ENCODE measurements around the gene ATF6. TPM values are rescaled to one million over a fixed set of nuclear protein-coding genes. Genes with fewer than 3 reads are reported as not detected.
"Not testable (repeated sequence)": the region's sequence is repeated elsewhere in the genome, so short reads cannot be mapped to it uniquely, and the experiment has no call there.

Gene ATF6
- total and polyA plus RNA-seq, 4 experiments from 2014 or later = 14.3 to 22.7 (median 22.3) TPM

DNA sequence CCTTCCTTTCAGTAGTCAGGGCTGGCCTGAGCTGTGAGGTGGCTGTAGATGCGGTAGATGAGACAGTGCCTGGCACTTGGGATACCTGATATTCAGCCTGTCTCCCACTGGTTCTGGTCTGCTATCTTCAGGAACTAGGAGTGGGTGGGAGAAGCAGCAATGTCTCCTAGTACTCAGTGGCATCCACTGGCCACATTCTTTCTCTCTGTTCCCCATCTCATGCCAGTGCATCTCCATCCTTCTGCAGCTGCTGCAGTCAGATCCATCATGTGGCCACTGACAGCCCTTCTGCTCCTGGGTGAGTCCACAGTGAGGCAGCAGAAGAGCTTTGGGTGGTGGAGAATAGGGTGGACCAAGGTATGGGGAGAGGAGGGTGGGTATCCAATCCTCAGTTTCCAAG, 43.7 kb upstream of the ATF6 start:
- intact Hi-C loops (cut with micrococcal nuclease) = no loop called here
- CTCF ChIA-PET (ENCODE audit: partially characterized antibody) = interaction anchor here (2.9 kb wide), 1 partner anchor 16 kb away, joined by 8 read pairs; no protein-coding TSS in a partner anchor
- Histone ChIP-seq H3K36me3 (ENCODE audit: insufficient read depth, low read length) (no peaks in the 10 kb centered on the region), H3K4me3 (ENCODE audit: low read length in 2 of 2) (no peak overlapping the region), H3K27ac (ENCODE audit: low read depth, low read length) (no peak overlapping the region), H3K9me3 (ENCODE audit: control insufficient read depth in 1 of 2, low read length in 2 of 2) (no peaks in the 10 kb centered on the region), H3K27me3 (ENCODE audit: insufficient read depth, low read length) (no peaks in the 10 kb centered on the region), H3K4me1 (ENCODE audit: insufficient read depth, low read length) (peaks cover 9% of the 10 kb centered on the region)
- Mint-ChIP-seq H3K27me3 (no peaks in the 10 kb centered on the region), H3K4me1 (peaks cover 6 to 25% (median 17%) of the 10 kb centered on the region in 4 donors), H3K4me3 (no peak overlapping the region), H3K36me3 (peaks cover 0 to 4% of the 10 kb centered on the region in 2 donors), H3K9me3 (no peaks in the 10 kb centered on the region), H3K27ac (no peak overlapping the region)
- no peak for DNase-seq
- POLR2A ChIA-PET (ENCODE audit: partially characterized antibody) = no interaction called here

DNA sequence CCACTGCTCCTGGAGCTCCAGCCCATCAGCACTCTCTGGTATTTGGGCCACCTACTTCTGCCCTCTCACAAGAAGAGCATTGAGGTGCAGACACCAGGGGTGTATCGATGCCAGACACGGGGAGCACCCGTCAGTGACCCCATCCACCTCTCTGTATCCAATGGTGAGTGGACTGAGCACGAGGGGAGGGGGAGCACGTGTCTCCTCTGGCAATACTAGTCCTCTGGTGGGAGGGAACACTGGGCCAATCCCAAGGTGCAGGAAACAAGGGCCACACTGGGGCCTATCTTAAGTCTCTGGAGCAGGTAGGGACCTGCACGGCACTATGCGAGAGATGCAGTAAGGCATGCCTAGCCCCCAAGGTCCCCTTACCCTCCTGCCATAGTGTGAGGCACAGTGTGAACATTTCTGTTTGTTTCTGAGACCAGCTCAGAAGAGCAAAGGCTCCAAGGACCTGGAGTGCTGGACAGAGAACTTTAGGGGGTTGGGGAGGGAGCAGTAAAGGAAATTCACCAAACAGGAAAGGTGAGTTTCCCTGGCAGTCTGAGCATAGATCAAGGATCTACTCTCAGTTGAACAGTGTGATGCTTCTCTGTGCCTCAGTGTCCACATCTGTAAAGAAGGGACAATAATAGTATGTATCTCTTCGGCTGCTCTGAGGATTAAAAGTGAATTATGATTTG, 42.5 kb upstream of the ATF6 start:
- Histone ChIP-seq H3K4me3 (ENCODE audit: low read length in 2 of 2) (no peak overlapping the region), H3K9me3 (ENCODE audit: control insufficient read depth in 1 of 2, low read length in 2 of 2) (no peaks in the 10 kb centered on the region), H3K27me3 (ENCODE audit: insufficient read depth, low read length) (no peaks in the 10 kb centered on the region), H3K36me3 (ENCODE audit: insufficient read depth, low read length) (no peaks in the 10 kb centered on the region), H3K27ac (ENCODE audit: low read depth, low read length) (no peak overlapping the region), H3K4me1 (ENCODE audit: insufficient read depth, low read length) (peaks cover 21% of the 10 kb centered on the region)
- peaks cover 0 to 6% of the 10 kb centered on the region in 2 donors for H3K36me3 Mint-ChIP-seq
- peak overlapping the region in 3 of 8 donors; percentile 15 to 49 (median 45) for H3K4me3 Mint-ChIP-seq
- H3K4me1 Mint-ChIP-seq = peaks cover 13 to 34% (median 25%) of the 10 kb centered on the region in 4 donors
- no peaks in the 10 kb centered on the region for H3K27me3 Mint-ChIP-seq
- DNase-seq = no peak
- intact Hi-C loops (cut with micrococcal nuclease) = no loop called here
- ChIA-PET CTCF (ENCODE audit: partially characterized antibody) (interaction anchor here (2.9 kb wide), 1 partner anchor 14 kb away, joined by 8 read pairs; no protein-coding TSS in a partner anchor), POLR2A (ENCODE audit: partially characterized antibody) (no interaction called here)
- H3K27ac Mint-ChIP-seq = peak overlapping the region in 1 of 7 donors; percentile 23
- no peaks in the 10 kb centered on the region for H3K9me3 Mint-ChIP-seq

DNA sequence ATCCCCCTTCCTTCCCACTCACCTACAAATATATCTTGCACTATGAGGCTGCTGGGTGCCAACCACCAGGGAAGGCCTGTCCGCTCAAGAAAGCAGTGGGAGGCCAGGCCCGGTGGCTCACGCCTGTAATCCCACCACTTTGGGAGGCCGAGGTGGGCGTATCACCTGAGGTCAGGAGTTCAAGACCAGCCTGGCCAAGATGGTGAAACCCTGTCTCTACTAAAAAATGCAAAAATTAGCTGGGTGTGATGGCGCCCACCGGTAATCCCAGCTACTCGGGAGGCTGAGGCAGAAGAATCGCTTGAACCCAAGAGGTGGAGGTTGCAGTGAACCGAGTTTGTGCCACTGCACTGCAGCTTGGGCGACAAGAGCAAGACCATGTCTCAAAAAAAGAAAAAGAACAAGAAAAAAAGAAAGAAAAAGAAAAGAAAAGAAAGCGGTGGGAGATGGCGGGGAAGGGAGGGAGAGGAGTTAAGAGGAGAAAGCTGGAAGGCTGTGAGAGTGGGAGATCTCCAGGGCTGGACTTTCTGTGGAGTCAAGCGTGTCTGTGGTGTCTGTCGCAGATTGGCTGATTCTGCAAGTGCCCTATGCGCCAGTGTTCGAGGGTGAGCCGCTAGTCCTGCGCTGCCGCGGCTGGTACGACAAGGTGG, 40.7 kb upstream of the ATF6 start:
- not testable (repeated sequence) for DNase-seq; H3K9me3 ChIP-seq (ENCODE audit: control insufficient read depth in 1 of 2, low read length in 2 of 2); H3K27me3 ChIP-seq (ENCODE audit: insufficient read depth, low read length); H3K36me3 Mint-ChIP-seq; H3K9me3 Mint-ChIP-seq; H3K27me3 Mint-ChIP-seq; H3K27ac ChIP-seq (ENCODE audit: low read depth, low read length); H3K36me3 ChIP-seq (ENCODE audit: insufficient read depth, low read length)
- POLR2A ChIA-PET (ENCODE audit: partially characterized antibody) = interaction anchor here (1.0 to 4.6 kb wide), 11 partner anchors 9 to 1802 kb away, joined by 3 to 104 read pairs (median 12); partner anchors contain the start of gene DUSP12
- Histone ChIP-seq H3K4me3 (ENCODE audit: low read length in 2 of 2) (peak overlapping the region; percentile 79 to 85), H3K4me1 (ENCODE audit: insufficient read depth, low read length) (peaks cover 34% of the 10 kb centered on the region)
- intact Hi-C loops (cut with micrococcal nuclease) = loop anchor here (5.0 kb wide), 1 partner anchor 183 kb away; no protein-coding TSS in a partner anchor
- CTCF ChIA-PET (ENCODE audit: partially characterized antibody) = interaction anchor here (1.1 to 6.6 kb wide), 7 partner anchors 9 to 343 kb away, joined by 3 to 103 read pairs (median 6); partner anchors contain the start of gene DUSP12
- Mint-ChIP-seq H3K4me1 (peaks cover 23 to 47% (median 36%) of the 10 kb centered on the region in 4 donors), H3K27ac (peak overlapping the region; percentile 47 to 90 (median 82)), H3K4me3 (peak overlapping the region; percentile 92 to 100 (median 96))

DNA sequence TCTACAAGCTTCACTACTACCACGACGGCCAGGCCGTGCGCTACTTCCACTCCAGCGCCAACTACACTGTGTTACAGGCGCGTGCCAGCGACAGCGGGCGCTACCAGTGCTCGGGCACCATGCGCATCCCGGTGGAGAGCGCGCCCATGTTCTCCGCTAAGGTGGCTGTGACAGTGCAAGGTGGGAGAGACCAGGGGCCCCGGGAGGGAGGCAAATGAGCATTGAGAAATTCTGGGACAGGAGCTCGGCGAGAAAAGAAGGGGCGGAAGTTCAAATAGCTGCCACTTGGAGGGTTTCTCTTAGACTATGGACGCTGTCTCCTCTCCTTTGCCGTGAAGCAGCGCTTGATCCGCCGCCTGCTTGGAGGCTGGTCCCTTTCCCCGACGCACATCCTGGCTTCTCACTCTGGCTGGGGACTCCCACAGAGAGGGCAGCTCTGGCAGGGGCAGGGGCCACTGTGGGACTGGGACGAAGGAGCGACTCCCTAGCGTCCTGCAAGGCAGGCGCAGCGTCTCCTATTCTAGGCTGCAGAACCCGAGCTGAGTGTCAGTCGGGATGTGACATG, 40.1 kb upstream of the ATF6 start:
- H3K27ac ChIP-seq (ENCODE audit: low read depth, low read length) = peak overlapping the region; percentile 45
- no peaks in the 10 kb centered on the region for H3K9me3 ChIP-seq (ENCODE audit: control insufficient read depth in 1 of 2, low read length in 2 of 2)
- peak overlapping the region; percentile 79 to 85 for H3K4me3 ChIP-seq (ENCODE audit: low read length in 2 of 2)
- intact Hi-C loops (cut with micrococcal nuclease) = loop anchor here (1.0 to 5.0 kb wide), 4 partner anchors 15 to 184 kb away; partner anchors contain the start of gene ATF6
- no peaks in the 10 kb centered on the region for H3K27me3 ChIP-seq (ENCODE audit: insufficient read depth, low read length)
- H3K27ac Mint-ChIP-seq = peak overlapping the region; percentile 47 to 90 (median 82)
- ChIA-PET CTCF (ENCODE audit: partially characterized antibody) (interaction anchor here (0.9 to 6.6 kb wide), 9 partner anchors 9 to 344 kb away, joined by 3 to 103 read pairs (median 5); partner anchors contain the start of gene DUSP12), POLR2A (ENCODE audit: partially characterized antibody) (interaction anchor here (1.0 to 4.6 kb wide), 18 partner anchors 8 to 1803 kb away, joined by 3 to 104 read pairs (median 4); partner anchors contain the start of gene DUSP12)
- H3K27me3 Mint-ChIP-seq = no peaks in the 10 kb centered on the region
- peak; percentile 43 to 52 (median 44) for DNase-seq
- H3K4me1 Mint-ChIP-seq = peaks cover 24 to 49% (median 38%) of the 10 kb centered on the region in 4 donors
- H3K9me3 Mint-ChIP-seq = no peaks in the 10 kb centered on the region
- H3K4me3 Mint-ChIP-seq = peak overlapping the region; percentile 92 to 100 (median 96)
- no peaks in the 10 kb centered on the region for H3K36me3 ChIP-seq (ENCODE audit: insufficient read depth, low read length)
- peaks cover 0 to 6% of the 10 kb centered on the region in 2 donors for H3K36me3 Mint-ChIP-seq
- peaks cover 38% of the 10 kb centered on the region for H3K4me1 ChIP-seq (ENCODE audit: insufficient read depth, low read length)

DNA sequence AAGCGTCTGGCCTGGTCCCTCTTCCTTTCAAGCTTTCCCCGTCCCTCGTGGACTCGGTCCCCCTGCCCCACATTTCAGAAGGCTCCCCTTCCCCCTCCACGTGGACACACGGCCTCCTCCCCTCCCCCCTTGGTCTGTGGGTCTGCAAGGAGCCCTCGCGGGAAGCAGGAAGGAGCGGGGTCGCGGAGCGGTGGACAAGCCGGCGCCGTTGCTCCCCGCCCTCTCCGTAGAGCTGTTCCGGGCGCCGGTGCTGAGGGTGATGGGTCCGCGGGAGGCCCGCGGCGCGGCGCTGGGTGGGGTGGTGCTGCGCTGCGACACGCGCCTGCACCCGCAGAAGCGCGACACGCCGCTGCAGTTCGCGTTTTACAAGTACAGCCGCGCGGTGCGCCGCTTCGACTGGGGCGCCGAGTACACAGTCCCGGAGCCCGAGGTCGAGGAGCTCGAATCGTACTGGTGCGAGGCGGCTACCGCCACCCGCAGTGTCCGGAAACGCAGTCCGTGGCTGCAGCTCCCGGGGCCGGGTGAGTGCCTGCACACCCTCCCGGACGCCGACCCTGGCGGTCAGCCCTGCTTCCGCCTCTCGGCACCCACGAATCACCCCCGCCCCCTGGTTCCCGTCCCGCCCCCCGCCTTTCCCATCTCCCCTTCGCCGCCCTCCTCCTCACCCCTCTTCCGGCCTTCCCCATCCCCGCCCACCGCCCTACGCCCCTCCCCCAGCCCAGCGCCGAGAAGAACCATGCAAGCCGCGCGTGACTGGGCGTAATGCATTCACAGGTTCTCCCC, 39.5 kb upstream of the ATF6 start:
- Histone ChIP-seq H3K27ac (ENCODE audit: low read depth, low read length) (peak overlapping the region; percentile 61), H3K4me1 (ENCODE audit: insufficient read depth, low read length) (peaks cover 38% of the 10 kb centered on the region), H3K4me3 (ENCODE audit: low read length in 2 of 2) (peak overlapping the region; percentile 79 to 85), H3K36me3 (ENCODE audit: insufficient read depth, low read length) (no peaks in the 10 kb centered on the region), H3K9me3 (ENCODE audit: control insufficient read depth in 1 of 2, low read length in 2 of 2) (no peaks in the 10 kb centered on the region), H3K27me3 (ENCODE audit: insufficient read depth, low read length) (no peaks in the 10 kb centered on the region)
- H3K4me1 Mint-ChIP-seq = peaks cover 24 to 52% (median 39%) of the 10 kb centered on the region in 4 donors
- ChIA-PET CTCF (ENCODE audit: partially characterized antibody) (interaction anchor here (0.9 to 6.6 kb wide), 8 partner anchors 10 to 345 kb away, joined by 3 to 103 read pairs (median 6); partner anchors contain the start of gene DUSP12), POLR2A (ENCODE audit: partially characterized antibody) (interaction anchor here (0.6 to 4.6 kb wide), 24 partner anchors 8 to 1804 kb away, joined by 3 to 104 read pairs (median 4); partner anchors contain the start of genes ATF6, DUSP12 and HSPA6)
- H3K4me3 Mint-ChIP-seq = peak overlapping the region; percentile 92 to 100 (median 96)
- H3K36me3 Mint-ChIP-seq = peaks cover 0 to 6% of the 10 kb centered on the region in 2 donors
- intact Hi-C loops (cut with micrococcal nuclease) = loop anchor here (1.0 to 5.0 kb wide), 4 partner anchors 15 to 184 kb away; partner anchors contain the start of gene ATF6
- peak; percentile 66 to 77 (median 68) for DNase-seq
- H3K27ac Mint-ChIP-seq = peak overlapping the region; percentile 34 to 97 (median 77)
- no peaks in the 10 kb centered on the region for H3K27me3 Mint-ChIP-seq
- no peaks in the 10 kb centered on the region for H3K9me3 Mint-ChIP-seq

DNA sequence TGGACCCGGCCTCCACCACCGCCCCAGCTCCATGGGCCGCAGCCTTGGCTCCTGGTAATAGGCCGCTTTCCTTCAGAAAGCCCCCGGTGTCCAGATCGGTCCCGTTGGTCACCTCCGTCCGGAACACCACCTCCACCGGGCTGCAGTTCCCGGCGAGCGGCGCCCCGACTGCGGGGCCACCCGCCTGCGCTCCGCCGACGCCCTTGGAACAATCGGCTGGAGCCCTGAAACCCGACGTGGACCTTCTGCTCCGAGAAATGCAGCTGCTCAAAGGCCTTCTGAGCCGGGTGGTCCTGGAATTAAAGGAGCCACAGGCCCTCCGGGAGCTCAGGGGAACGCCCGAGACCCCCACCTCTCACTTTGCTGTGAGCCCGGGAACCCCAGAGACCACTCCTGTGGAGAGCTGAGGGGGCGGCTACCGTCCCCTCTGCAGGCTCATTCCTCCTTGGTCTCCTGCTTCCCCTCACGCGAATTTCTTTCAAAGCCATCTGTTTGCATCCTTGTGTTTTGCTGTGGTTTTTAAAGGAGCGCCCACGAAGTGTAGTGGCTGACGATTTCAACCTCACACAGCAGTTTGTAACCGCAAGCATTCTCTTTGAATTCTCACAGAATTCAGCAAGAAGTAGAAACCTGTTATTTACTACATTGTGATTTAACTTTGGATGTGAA, 38.7 kb upstream of the ATF6 start:
- Mint-ChIP-seq H3K36me3 (peaks cover 0 to 6% of the 10 kb centered on the region in 2 donors), H3K4me3 (peak overlapping the region; percentile 92 to 100 (median 96)), H3K27me3 (no peaks in the 10 kb centered on the region), H3K27ac (peak overlapping the region; percentile 86 to 97 (median 91)), H3K9me3 (no peaks in the 10 kb centered on the region), H3K4me1 (peaks cover 24 to 53% (median 39%) of the 10 kb centered on the region in 4 donors)
- Histone ChIP-seq H3K4me3 (ENCODE audit: low read length in 2 of 2) (peak overlapping the region; percentile 48 to 85), H3K9me3 (ENCODE audit: control insufficient read depth in 1 of 2, low read length in 2 of 2) (no peaks in the 10 kb centered on the region), H3K4me1 (ENCODE audit: insufficient read depth, low read length) (peaks cover 38% of the 10 kb centered on the region), H3K27me3 (ENCODE audit: insufficient read depth, low read length) (no peaks in the 10 kb centered on the region), H3K36me3 (ENCODE audit: insufficient read depth, low read length) (no peaks in the 10 kb centered on the region), H3K27ac (ENCODE audit: low read depth, low read length) (peak overlapping the region; percentile 61)
- peak; percentile 63 to 73 (median 71) for DNase-seq
- intact Hi-C loops (cut with micrococcal nuclease) = loop anchor here (2.0 to 5.0 kb wide), 3 partner anchors 39 to 185 kb away; partner anchors contain the start of gene ATF6
- ChIA-PET CTCF (ENCODE audit: partially characterized antibody) (interaction anchor here (0.6 to 6.6 kb wide), 6 partner anchors 12 to 345 kb away, joined by 3 to 103 read pairs (median 4); partner anchors contain the start of gene DUSP12), POLR2A (ENCODE audit: partially characterized antibody) (interaction anchor here (0.6 to 4.6 kb wide), 20 partner anchors 9 to 1804 kb away, joined by 3 to 104 read pairs (median 4); partner anchors contain the start of genes ATF6, DUSP12 and HSPA6)

All from CD4-positive, alpha-beta memory T cell (primary cell).